MM.1S (cell line): Measurements from ENCODE around the gene LONRF2.

Source experiments
- DNase-seq: peaks from one replicate; pipeline ENCODE4 v3.0.0-alpha.2; 2015
- H2AFZ ChIP-seq: fragments of 300-600 bp; sonication (generic); 2 replicates; pipeline ENCODE4 v1.6.0; 2016; ENCODE audit warnings: antibody characterized with exemption, low read length
- H3F3A ChIP-seq: fragments of 300-600 bp; sonication (generic); 2 replicates; pipeline ENCODE4 v1.6.1; 2016; ENCODE audit warnings: mild to moderate bottlenecking, antibody characterized with exemption, low read length, moderate library complexity, mixed read lengths; ENCODE audit not compliant: insufficient read depth
- H3K27ac ChIP-seq: fragments of 300-600 bp; sonication (generic); 2 replicates; pipeline ENCODE4 v1.5.1; 2016; ENCODE audit warnings: mild to moderate bottlenecking, low read length
- H3K27me3 ChIP-seq: fragments of 300-600 bp; sonication (generic); replicated peaks from 2 replicates; pipeline ENCODE4 v1.6.0; 2016; ENCODE audit warnings: low read length; ENCODE audit not compliant: insufficient read depth
- H3K36me3 ChIP-seq: fragments of 300-600 bp; sonication (generic); replicated peaks from 2 replicates; pipeline ENCODE4 v1.6.1; 2016; ENCODE audit warnings: mild to moderate bottlenecking, low read length, mixed read lengths; ENCODE audit not compliant: insufficient read depth
- H3K4me1 ChIP-seq: fragments of 300-600 bp; sonication (generic); 2 replicates; pipeline ENCODE4 v1.6.1; 2016; ENCODE audit warnings: low read length, mixed read lengths
- H3K4me2 ChIP-seq: fragments of 300-600 bp; sonication (generic); 2 replicates; pipeline ENCODE4 v1.6.0; 2016; ENCODE audit warnings: low read depth, low read length
- H3K4me3 ChIP-seq: fragments of 300-600 bp; sonication (generic); 2 replicates; pipeline ENCODE4 v1.5.1; 2016; ENCODE audit warnings: low read length, mixed read lengths
- H3K79me2 ChIP-seq: fragments of 300-600 bp; sonication (generic); 2 replicates; pipeline ENCODE4 v1.6.1; 2016; ENCODE audit warnings: mixed run types, low read length, mixed read lengths
- H3K9ac ChIP-seq: fragments of 300-600 bp; sonication (generic); 2 replicates; pipeline ENCODE4 v1.6.1; 2016; ENCODE audit warnings: low read length, mixed read lengths
- H3K9me2 ChIP-seq: fragments of 300-600 bp; sonication (generic); replicated peaks from 2 replicates; pipeline ENCODE4 v1.6.1; 2016; ENCODE audit warnings: mild to moderate bottlenecking, low read length, mixed read lengths; ENCODE audit not compliant: insufficient read depth
- H3K9me3 ChIP-seq: fragments of 300-600 bp; sonication (generic); replicated peaks from 2 replicates; pipeline ENCODE4 v1.6.1; 2016; ENCODE audit warnings: mild to moderate bottlenecking, low read length, mixed read lengths; ENCODE audit not compliant: insufficient read depth
- H4K20me1 ChIP-seq: fragments of 300-600 bp; sonication (generic); 2 replicates; pipeline ENCODE4 v1.6.1; 2016; ENCODE audit warnings: mild to moderate bottlenecking, low read length, moderate library complexity, mixed read lengths; ENCODE audit not compliant: insufficient read depth
- EZH2 ChIP-seq: fragments of 300-600 bp; sonication (generic); optimal IDR thresholded peaks from 2 replicates; pipeline ENCODE3; 2017; ENCODE audit warnings: low read depth, mild to moderate bottlenecking, antibody characterized with exemption, low read length, mixed read lengths
- EZH2phosphoT487 ChIP-seq: fragments of 300-600 bp; sonication (generic); IDR thresholded peaks from 2 replicates; pipeline ENCODE4 v1.6.1; 2018; ENCODE audit warnings: antibody characterized with exemption, low read length
- TF ChIP-seq, protein P1 (sequence below): fragments of 300-600 bp; sonication (generic); IDR thresholded peaks from 2 replicates; pipeline ENCODE4 v1.5.1; 2016; ENCODE audit warnings: antibody characterized with exemption, low read length, mixed read lengths

The LONRF2 gene

DNA sequence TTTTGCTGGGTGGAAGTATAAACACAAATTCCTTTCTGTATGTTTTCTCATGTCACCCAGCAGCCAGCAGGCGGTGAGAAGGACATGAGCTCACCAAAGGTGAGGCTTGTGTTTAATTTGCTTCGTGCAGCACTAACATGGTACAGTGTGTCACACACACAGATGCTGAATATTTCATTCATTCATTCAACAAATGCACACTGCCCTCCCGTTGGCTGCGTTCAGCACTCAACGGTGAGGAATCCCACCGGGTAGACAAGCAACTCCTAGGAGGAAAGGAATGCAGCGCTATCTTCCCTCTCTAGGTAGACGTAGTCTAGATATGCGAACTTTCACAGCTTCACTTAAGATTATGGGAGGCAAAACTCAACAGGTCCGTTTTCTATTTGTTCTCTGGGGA, 85.1 kb downstream of the LONRF2 start:
- H3K4me3 ChIP-seq: no peak overlapping the region
- H3K36me3 ChIP-seq: no peaks in the 10 kb centered on the region
- H3K27ac ChIP-seq: no peak overlapping the region
- DNase-seq: no peak
- TF ChIP-seq, protein P1, sequence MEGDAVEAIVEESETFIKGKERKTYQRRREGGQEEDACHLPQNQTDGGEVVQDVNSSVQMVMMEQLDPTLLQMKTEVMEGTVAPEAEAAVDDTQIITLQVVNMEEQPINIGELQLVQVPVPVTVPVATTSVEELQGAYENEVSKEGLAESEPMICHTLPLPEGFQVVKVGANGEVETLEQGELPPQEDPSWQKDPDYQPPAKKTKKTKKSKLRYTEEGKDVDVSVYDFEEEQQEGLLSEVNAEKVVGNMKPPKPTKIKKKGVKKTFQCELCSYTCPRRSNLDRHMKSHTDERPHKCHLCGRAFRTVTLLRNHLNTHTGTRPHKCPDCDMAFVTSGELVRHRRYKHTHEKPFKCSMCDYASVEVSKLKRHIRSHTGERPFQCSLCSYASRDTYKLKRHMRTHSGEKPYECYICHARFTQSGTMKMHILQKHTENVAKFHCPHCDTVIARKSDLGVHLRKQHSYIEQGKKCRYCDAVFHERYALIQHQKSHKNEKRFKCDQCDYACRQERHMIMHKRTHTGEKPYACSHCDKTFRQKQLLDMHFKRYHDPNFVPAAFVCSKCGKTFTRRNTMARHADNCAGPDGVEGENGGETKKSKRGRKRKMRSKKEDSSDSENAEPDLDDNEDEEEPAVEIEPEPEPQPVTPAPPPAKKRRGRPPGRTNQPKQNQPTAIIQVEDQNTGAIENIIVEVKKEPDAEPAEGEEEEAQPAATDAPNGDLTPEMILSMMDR: no peak
- TF ChIP-seq EZH2: no peak
- TF ChIP-seq EZH2phosphoT487: no peak
- H3K4me1 ChIP-seq: peaks cover 14% of the 10 kb centered on the region
- no peak overlapping the region for H3K9ac ChIP-seq
- no peaks in the 10 kb centered on the region for H3K9me3 ChIP-seq
- no peaks in the 10 kb centered on the region for H3K27me3 ChIP-seq
- H3K9me2 ChIP-seq: no peaks in the 10 kb centered on the region
- no peaks in the 10 kb centered on the region for H4K20me1 ChIP-seq
- H3K4me2 ChIP-seq: no peak overlapping the region
- H2AFZ ChIP-seq: no peak overlapping the region
- H3F3A ChIP-seq: no peaks in the 10 kb centered on the region
- H3K79me2 ChIP-seq: no peaks in the 10 kb centered on the region

GRCh38 chr2:100236166-100236565, 86.1 kb downstream of the LONRF2 start:
- peaks cover 14% of the 10 kb centered on the region for H3K4me1 ChIP-seq
- TF ChIP-seq EZH2: no peak
- TF ChIP-seq EZH2phosphoT487: no peak
- TF ChIP-seq, protein P1: no peak
- H3F3A ChIP-seq: no peaks in the 10 kb centered on the region
- H3K9me3 ChIP-seq: no peaks in the 10 kb centered on the region
- H4K20me1 ChIP-seq: no peaks in the 10 kb centered on the region
- H3K9me2 ChIP-seq: no peaks in the 10 kb centered on the region
- H3K79me2 ChIP-seq: no peaks in the 10 kb centered on the region
- H3K9ac ChIP-seq: no peak overlapping the region
- H3K36me3 ChIP-seq: no peaks in the 10 kb centered on the region
- no peak overlapping the region for H3K4me2 ChIP-seq
- H3K27ac ChIP-seq: no peak overlapping the region
- H2AFZ ChIP-seq: no peak overlapping the region
- H3K27me3 ChIP-seq: no peaks in the 10 kb centered on the region
- DNase-seq: no peak
- H3K4me3 ChIP-seq: no peak overlapping the region

DNA sequence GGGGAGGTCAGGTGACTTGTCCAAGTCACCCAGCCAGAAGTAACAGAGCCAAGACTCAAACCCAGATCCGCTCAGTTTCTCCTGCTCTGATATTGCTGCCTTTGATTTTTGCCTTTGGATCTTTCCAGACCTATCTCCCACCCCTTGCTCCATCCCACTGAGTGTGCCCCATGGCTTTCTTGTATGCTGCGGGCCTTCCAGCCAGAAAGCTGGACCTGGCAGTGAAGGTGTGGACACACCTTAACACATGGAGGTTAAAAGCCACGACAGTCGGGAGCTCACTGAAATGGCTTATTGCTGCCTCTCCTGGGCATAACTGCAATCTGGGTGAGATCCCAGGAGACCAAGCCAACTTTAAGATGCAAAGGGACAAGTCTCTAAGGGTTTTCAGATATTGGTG, 86.7 kb downstream of the LONRF2 start:
- TF ChIP-seq EZH2 (no peak), EZH2phosphoT487 (no peak)
- TF ChIP-seq, protein P1: no peak
- Histone ChIP-seq H2AFZ (peak overlapping the region; percentile 44; the same call in 1 of the 2 replicates), H3K79me2 (no peaks in the 10 kb centered on the region), H3K27me3 (no peaks in the 10 kb centered on the region), H3K4me3 (no peak overlapping the region), H4K20me1 (no peaks in the 10 kb centered on the region), H3F3A (no peaks in the 10 kb centered on the region), H3K9me2 (no peaks in the 10 kb centered on the region), H3K4me1 (peaks cover 14% of the 10 kb centered on the region), H3K36me3 (no peaks in the 10 kb centered on the region), H3K4me2 (peak overlapping the region; percentile 19; the same call in 1 of the 2 replicates), H3K9ac (no peak overlapping the region), H3K27ac (peak overlapping the region; percentile 28; the same call in 1 of the 2 replicates), H3K9me3 (no peaks in the 10 kb centered on the region)
- DNase-seq: no peak
